ENCODE data around the gene GTF2H2C. TPM values are rescaled to one million over a fixed set of nuclear protein-coding genes. Genes with fewer than 3 reads are reported as not detected.
A peak's percentile ranks its signal among the peaks of the same experiment; 100 is the strongest.
"Not testable (repeated sequence)": the region's sequence is repeated elsewhere in the genome, so short reads cannot be mapped to it uniquely, and the experiment has no call there.

The GTF2H2C gene
- 77.7 TPM for total RNA-seq
- 16.9 TPM for polyA plus RNA-seq

DNA sequence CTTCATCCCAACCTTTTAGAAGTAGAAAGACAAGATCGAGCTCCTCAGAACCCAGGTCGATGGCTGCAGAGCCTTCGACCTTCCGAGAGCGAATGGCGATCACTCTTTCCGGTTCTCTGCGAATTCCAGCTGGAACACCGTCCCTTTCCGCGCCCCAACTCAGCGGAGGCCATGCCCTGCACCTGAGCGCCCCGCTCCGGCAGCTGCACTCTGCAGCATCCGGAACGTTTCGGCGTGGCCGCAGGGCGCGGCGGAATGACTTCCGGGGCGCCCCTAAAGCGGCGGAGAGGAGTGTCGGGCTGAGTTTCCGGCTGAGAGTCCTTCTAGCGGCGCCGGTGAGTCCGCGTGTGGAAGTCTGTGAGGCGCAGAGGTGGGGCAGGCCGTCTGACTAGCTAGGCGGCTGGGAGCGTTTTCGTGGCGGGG is at the start of gene GTF2H2C:
GTF2H2C (plus strand) TSS at position 284 of the 423 bp plus-strand sequence. CDS start 4,942 bp downstream, outside the sequence.
- not testable (repeated sequence) for H3K27ac ChIP-seq (ENCODE audit: low read depth); H3K4me1 ChIP-seq (ENCODE audit: insufficient read depth); H3K36me3 ChIP-seq (ENCODE audit: insufficient read depth)
- WGBS, result under 1% methylated on average over 36 of the region's 40 CpGs
- H3K4me3 ChIP-seq (ENCODE audit: low read depth, low read length), result peak within 1 kb of the TSS; percentile 35
- peak; percentile 53 for DNase-seq (ENCODE audit: extremely low spot score)

GRCh38 chr5:69510694-69511093 is 49.3 kb upstream of the GTF2H2C start:
- Histone ChIP-seq H3K4me1 (ENCODE audit: insufficient read depth) (no peaks in the 10 kb centered on the region), H3K27ac (ENCODE audit: low read depth) (no peak overlapping the region), H3K36me3 (ENCODE audit: insufficient read depth) (no peaks in the 10 kb centered on the region), H3K4me3 (ENCODE audit: low read depth, low read length) (no peak overlapping the region)
- DNase-seq (ENCODE audit: extremely low spot score), result no peak
- WGBS, result 80% methylated on average over 2 of the region's 2 CpGs

- DNase-seq (ENCODE audit: extremely low spot score), result no peak
- Histone ChIP-seq H3K4me1 (ENCODE audit: insufficient read depth) (no peaks in the 10 kb centered on the region), H3K4me3 (ENCODE audit: low read depth, low read length) (no peak overlapping the region), H3K36me3 (ENCODE audit: insufficient read depth) (no peaks in the 10 kb centered on the region), H3K27ac (ENCODE audit: low read depth) (no peak overlapping the region)
- WGBS, result 88% methylated on average over 2 of the region's 2 CpGs
These were observed 47.2 kb upstream of the GTF2H2C start for GRCh38 chr5:69512740-69513260.

DNA sequence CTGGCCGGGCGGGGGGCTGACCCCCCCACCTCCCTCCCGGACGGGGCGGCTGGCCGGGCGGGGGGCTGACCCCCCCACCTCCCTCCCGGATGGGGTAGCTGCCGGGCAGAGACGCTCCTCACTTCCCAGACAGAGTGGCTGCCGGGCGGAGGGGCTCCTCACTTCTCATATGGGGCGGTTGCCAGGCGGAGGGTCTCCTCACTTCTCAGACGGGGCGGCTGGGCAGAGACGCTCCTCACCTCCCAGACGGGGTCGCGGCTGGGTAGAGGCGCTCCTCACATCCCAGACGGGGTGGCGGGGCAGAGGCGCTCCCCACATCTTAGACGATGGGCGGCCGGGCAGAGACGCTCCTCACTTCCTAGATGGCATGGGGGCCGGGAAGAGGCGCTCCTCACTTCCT is 44.4 kb upstream of the GTF2H2C start:
- DNase-seq (ENCODE audit: extremely low spot score); H3K4me1 ChIP-seq (ENCODE audit: insufficient read depth); H3K4me3 ChIP-seq (ENCODE audit: low read depth, low read length); H3K27ac ChIP-seq (ENCODE audit: low read depth); H3K36me3 ChIP-seq (ENCODE audit: insufficient read depth): not testable (repeated sequence)
- WGBS, result 96% methylated on average over 23 of the region's 30 CpGs

GRCh38 chr5:69516769-69517168 is 43.2 kb upstream of the GTF2H2C start:
- Histone ChIP-seq H3K4me1 (ENCODE audit: insufficient read depth) (no peaks in the 10 kb centered on the region), H3K36me3 (ENCODE audit: insufficient read depth) (no peaks in the 10 kb centered on the region), H3K4me3 (ENCODE audit: low read depth, low read length) (no peak overlapping the region), H3K27ac (ENCODE audit: low read depth) (no peak overlapping the region)
- no peak for DNase-seq (ENCODE audit: extremely low spot score)
- WGBS, result 88% methylated on average over 1 of the region's 1 CpG

DNA sequence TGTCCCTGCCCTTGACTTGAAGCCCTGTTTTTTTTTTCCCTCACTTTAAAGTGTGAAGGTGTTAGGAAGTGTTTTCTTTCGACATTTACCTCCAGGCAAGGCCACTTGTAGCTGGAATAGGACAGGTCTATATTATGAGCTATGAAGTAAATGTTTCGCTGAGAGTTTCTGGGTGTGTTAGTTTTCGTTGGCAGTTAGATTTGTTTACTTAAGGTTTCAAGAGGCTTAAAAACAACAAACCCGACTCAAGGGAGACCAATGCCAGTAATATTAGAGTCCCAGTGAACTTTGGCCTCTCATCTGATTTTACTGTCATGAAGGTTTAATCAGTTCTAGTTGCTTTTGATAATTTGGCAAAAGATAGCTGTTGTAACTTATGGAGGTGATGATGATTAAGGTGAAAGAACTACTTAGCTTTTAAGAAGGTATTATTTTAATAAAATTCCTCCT is 42.2 kb upstream of the GTF2H2C start:
- Histone ChIP-seq H3K4me3 (ENCODE audit: low read depth, low read length) (no peak overlapping the region), H3K27ac (ENCODE audit: low read depth) (no peak overlapping the region), H3K36me3 (ENCODE audit: insufficient read depth) (no peaks in the 10 kb centered on the region), H3K4me1 (ENCODE audit: insufficient read depth) (no peaks in the 10 kb centered on the region)
- DNase-seq (ENCODE audit: extremely low spot score), result no peak
- 16% methylated on average over 4 of the region's 4 CpGs for WGBS

- no peaks in the 10 kb centered on the region for H3K4me1 ChIP-seq (ENCODE audit: insufficient read depth)
- H3K27ac ChIP-seq (ENCODE audit: low read depth), result no peak overlapping the region
- no peak for DNase-seq (ENCODE audit: extremely low spot score)
- no peak overlapping the region for H3K4me3 ChIP-seq (ENCODE audit: low read depth, low read length)
- WGBS, result 49% methylated on average over 2 of the region's 2 CpGs
- no peaks in the 10 kb centered on the region for H3K36me3 ChIP-seq (ENCODE audit: insufficient read depth)
These were observed 40.7 kb upstream of the GTF2H2C start for GRCh38 chr5:69519285-69519684.

DNA sequence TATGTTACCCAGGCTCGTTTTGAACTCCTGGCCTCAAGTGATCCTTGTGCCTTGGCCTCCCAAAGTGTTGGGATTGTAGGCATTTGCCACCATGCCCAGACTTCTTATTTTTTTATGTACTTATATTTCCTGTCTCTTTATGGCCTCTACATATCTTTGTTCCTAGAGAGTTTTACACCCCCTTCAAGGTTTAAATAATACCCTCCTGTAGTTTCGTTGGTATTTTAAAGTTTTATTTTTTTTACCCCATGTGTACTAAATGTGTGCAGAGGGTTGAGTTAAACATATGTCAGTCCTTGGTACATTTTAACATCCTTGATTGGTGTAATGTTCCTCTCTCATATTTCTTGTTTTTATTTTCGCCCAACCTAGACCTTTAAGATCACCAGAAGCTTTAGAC is 38.0 kb upstream of the GTF2H2C start:
- 82% methylated on average over 3 of the region's 3 CpGs for WGBS

DNA sequence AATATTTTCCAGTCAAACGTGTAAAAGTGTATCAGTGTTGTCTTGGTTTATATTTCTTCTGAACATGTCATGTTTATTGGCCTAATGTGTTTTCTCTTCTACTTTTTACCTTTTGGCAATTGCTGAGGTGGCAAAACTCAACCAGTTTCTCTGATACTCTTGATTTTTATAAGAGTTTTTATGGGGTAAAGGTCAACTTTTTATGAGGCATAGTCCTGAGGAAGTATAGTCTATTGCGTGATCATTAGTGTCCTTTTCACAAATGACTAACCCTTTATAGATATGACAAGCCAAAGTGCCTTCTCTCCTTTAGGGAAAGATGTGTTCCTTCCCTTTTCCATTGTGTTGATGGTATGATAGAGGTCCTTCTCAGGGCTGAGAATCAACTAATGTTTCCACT is 34.5 kb upstream of the GTF2H2C start:
- WGBS, result 46% methylated on average over 2 of the region's 2 CpGs
- DNase-seq (ENCODE audit: extremely low spot score), result no peak
- no peak overlapping the region for H3K4me3 ChIP-seq (ENCODE audit: low read depth, low read length)
- no peaks in the 10 kb centered on the region for H3K36me3 ChIP-seq (ENCODE audit: insufficient read depth)
- H3K27ac ChIP-seq (ENCODE audit: low read depth), result no peak overlapping the region
- no peaks in the 10 kb centered on the region for H3K4me1 ChIP-seq (ENCODE audit: insufficient read depth)

More for the DNA sequence above, 38.0 kb upstream of the GTF2H2C start:
- H3K4me3 ChIP-seq (ENCODE audit: low read depth, low read length), result no peak overlapping the region
- H3K27ac ChIP-seq (ENCODE audit: low read depth), result no peak overlapping the region
- no peaks in the 10 kb centered on the region for H3K4me1 ChIP-seq (ENCODE audit: insufficient read depth)
- no peak for DNase-seq (ENCODE audit: extremely low spot score)
- no peaks in the 10 kb centered on the region for H3K36me3 ChIP-seq (ENCODE audit: insufficient read depth)

DNA sequence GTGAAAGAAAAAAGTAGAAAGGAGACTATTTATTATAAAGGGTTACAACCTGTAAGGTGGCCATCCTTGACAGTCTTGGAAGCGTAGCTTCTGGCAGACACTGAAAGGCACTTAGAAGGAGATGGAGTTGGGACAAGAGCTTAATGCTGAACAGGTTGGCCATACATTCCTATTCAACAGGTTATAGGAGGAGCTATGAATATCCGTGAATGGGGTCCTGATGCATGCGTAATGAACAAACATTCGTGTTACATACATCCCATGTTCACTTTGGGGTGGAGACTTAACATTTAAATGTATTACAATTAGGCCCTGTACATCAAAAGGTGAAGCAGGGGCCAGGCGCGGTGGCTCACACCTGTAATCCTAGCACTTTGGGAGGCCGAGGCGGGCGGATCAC is 33.3 kb upstream of the GTF2H2C start:
- Histone ChIP-seq H3K27ac (ENCODE audit: low read depth) (no peak overlapping the region), H3K36me3 (ENCODE audit: insufficient read depth) (no peaks in the 10 kb centered on the region), H3K4me1 (ENCODE audit: insufficient read depth) (no peaks in the 10 kb centered on the region), H3K4me3 (ENCODE audit: low read depth, low read length) (no peak overlapping the region)
- 93% methylated on average over 9 of the region's 9 CpGs for WGBS
- no peak for DNase-seq (ENCODE audit: extremely low spot score)

DNA sequence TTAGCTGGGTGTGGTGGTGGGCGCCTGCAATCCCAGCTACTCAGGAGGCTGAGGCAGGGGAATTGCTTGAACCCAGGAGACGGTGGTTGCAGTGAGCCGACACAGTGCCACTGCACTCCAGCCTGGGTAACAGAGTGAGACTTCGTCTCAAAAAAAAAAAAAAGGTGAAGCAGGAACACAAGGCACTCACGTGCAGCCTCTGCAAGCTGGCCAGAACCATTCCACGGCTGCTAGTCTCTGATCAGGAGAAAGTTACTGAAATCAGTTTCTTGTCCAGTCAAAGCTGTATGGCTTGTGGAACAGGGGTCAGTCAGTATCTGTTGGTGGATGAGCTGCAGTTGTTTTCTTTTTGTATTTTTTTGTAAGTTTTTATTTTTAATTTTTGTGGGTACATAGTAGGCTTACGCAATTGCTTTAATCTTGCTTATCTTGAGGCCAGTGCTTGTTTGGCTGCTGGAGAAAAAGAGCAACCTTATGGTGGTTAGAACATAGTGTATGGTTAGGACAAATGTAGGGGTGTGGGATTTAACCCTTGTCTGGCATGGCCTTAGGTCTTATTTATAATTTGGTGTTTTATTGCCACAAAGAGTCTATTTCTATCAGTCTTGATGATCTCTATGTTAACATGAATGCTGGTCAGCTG is 32.7 kb upstream of the GTF2H2C start:
- no peaks in the 10 kb centered on the region for H3K4me1 ChIP-seq (ENCODE audit: insufficient read depth)
- H3K27ac ChIP-seq (ENCODE audit: low read depth), result no peak overlapping the region
- no peak overlapping the region for H3K4me3 ChIP-seq (ENCODE audit: low read depth, low read length)
- DNase-seq (ENCODE audit: extremely low spot score), result no peak
- no peaks in the 10 kb centered on the region for H3K36me3 ChIP-seq (ENCODE audit: insufficient read depth)
- WGBS, result 76% methylated on average over 7 of the region's 7 CpGs

DNA sequence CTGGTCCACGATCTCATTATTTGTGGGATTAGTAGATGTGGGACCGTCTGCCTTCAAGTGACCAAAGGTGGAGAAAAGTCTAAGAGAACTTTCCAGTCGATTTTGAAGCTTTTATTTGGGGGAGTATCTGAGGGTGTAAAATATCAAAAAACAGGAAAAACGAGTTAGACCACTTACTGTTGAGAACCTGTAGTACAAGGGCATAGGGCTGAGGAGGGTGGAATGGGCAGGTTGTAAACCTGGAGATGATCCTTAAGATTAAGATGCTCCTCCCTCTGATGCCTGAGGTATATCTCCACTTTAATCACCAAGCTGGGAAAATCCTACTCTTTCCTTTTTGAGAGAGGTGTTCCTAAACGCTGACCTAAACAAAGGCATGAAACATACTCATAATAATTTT is 32.0 kb upstream of the GTF2H2C start:
- Histone ChIP-seq H3K4me3 (ENCODE audit: low read depth, low read length) (no peak overlapping the region), H3K27ac (ENCODE audit: low read depth) (no peak overlapping the region), H3K4me1 (ENCODE audit: insufficient read depth) (no peaks in the 10 kb centered on the region), H3K36me3 (ENCODE audit: insufficient read depth) (no peaks in the 10 kb centered on the region)
- DNase-seq (ENCODE audit: extremely low spot score), result peak; percentile 74
- WGBS, result 58% methylated on average over 5 of the region's 5 CpGs

- Histone ChIP-seq H3K4me3 (ENCODE audit: low read depth, low read length) (no peak overlapping the region), H3K36me3 (ENCODE audit: insufficient read depth) (no peaks in the 10 kb centered on the region), H3K4me1 (ENCODE audit: insufficient read depth) (no peaks in the 10 kb centered on the region), H3K27ac (ENCODE audit: low read depth) (no peak overlapping the region)
- no peak for DNase-seq (ENCODE audit: extremely low spot score)
- WGBS, result 83% methylated on average over 4 of the region's 4 CpGs
These were observed 31.4 kb upstream of the GTF2H2C start for GRCh38 chr5:69528609-69529008.

GRCh38 chr5:69530561-69531405 is 29.2 kb upstream of the GTF2H2C start:
- no peaks in the 10 kb centered on the region for H3K4me1 ChIP-seq (ENCODE audit: insufficient read depth)
- WGBS, result 77% methylated on average over 7 of the region's 7 CpGs
- no peak for DNase-seq (ENCODE audit: extremely low spot score)
- no peak overlapping the region for H3K27ac ChIP-seq (ENCODE audit: low read depth)
- no peak overlapping the region for H3K4me3 ChIP-seq (ENCODE audit: low read depth, low read length)
- no peaks in the 10 kb centered on the region for H3K36me3 ChIP-seq (ENCODE audit: insufficient read depth)

All from urinary bladder (tissue), 4 donors.